Astrocyte of the cerebellum (primary cell): ENCODE results near the gene AKR1A1.

Source experiments
- DNase-seq: peaks from one replicate; pipeline ENCODE4 v3.0.0-alpha.2; 2011; ENCODE audit warnings: low read depth
- H3K4me3 ChIP-seq: 2 replicates; pipeline ENCODE4 v1.5.1; 2011; ENCODE audit warnings: mild to moderate bottlenecking, low read depth, low read length, moderate library complexity
- in situ Hi-C: cut with HindIII; loops from 2 replicates; pipeline ENCODE4 v1.10.0; 2017; ENCODE audit warnings: low sequenced_read_pairs
- TF ChIP-seq, protein P1 (sequence below): IDR thresholded peaks from 2 replicates; pipeline ENCODE4 v1.5.1; 2012; ENCODE audit warnings: low read length, low read depth, moderate library complexity, mild to moderate bottlenecking; ENCODE audit errors: missing control alignments

Gene AKR1A1

DNA sequence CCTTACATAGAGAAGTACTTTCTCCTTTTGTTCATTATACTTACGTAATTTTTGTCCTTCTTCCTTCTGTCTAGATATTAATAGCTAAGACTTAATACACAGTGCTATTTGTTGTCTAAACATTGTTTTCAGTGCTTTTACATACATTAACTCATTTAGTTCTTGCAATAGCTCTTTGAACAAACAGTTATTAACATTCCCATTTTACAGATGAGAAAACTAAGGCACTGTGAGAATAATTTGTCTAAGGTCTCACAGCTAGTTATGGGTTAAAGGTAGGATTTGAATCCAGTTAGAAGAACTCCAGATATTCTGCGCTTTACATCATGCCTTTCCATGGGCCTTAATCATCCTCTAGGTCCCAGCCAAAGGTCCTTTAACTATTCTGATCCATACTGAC is 53.6 kb downstream of the AKR1A1 start:
- in situ Hi-C loops, result no loop called here
- TF ChIP-seq, protein P1, sequence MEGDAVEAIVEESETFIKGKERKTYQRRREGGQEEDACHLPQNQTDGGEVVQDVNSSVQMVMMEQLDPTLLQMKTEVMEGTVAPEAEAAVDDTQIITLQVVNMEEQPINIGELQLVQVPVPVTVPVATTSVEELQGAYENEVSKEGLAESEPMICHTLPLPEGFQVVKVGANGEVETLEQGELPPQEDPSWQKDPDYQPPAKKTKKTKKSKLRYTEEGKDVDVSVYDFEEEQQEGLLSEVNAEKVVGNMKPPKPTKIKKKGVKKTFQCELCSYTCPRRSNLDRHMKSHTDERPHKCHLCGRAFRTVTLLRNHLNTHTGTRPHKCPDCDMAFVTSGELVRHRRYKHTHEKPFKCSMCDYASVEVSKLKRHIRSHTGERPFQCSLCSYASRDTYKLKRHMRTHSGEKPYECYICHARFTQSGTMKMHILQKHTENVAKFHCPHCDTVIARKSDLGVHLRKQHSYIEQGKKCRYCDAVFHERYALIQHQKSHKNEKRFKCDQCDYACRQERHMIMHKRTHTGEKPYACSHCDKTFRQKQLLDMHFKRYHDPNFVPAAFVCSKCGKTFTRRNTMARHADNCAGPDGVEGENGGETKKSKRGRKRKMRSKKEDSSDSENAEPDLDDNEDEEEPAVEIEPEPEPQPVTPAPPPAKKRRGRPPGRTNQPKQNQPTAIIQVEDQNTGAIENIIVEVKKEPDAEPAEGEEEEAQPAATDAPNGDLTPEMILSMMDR, result no peak
- no peak overlapping the region for H3K4me3 ChIP-seq
- DNase-seq, result no peak

DNA sequence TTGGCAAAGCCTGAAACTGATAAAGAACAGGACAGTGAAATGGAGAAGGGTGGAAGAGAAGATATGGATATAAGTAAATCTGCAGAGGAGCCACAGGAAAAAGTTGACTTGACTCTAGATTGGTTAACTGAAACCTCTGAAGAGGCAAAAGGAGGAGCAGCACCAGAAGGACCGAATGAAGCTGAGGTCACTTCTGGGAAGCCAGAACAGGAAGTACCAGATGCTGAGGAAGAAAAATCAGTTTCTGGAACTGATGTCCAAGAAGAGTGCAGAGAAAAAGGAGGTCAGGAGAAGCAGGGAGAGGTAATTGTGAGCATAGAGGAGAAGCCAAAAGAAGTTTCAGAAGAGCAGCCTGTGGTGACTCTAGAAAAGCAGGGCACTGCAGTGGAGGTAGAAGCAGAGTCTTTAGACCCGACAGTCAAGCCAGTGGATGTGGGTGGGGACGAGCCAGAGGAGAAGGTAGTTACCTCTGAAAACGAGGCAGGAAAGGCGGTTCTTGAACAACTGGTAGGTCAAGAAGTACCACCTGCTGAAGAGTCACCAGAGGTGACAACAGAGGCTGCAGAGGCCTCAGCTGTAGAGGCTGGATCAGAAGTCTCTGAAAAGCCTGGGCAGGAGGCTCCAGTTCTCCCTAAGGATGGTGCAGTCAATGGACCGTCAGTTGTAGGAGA is 56.9 kb downstream of the AKR1A1 start:
- H3K4me3 ChIP-seq, result no peak overlapping the region

DNA sequence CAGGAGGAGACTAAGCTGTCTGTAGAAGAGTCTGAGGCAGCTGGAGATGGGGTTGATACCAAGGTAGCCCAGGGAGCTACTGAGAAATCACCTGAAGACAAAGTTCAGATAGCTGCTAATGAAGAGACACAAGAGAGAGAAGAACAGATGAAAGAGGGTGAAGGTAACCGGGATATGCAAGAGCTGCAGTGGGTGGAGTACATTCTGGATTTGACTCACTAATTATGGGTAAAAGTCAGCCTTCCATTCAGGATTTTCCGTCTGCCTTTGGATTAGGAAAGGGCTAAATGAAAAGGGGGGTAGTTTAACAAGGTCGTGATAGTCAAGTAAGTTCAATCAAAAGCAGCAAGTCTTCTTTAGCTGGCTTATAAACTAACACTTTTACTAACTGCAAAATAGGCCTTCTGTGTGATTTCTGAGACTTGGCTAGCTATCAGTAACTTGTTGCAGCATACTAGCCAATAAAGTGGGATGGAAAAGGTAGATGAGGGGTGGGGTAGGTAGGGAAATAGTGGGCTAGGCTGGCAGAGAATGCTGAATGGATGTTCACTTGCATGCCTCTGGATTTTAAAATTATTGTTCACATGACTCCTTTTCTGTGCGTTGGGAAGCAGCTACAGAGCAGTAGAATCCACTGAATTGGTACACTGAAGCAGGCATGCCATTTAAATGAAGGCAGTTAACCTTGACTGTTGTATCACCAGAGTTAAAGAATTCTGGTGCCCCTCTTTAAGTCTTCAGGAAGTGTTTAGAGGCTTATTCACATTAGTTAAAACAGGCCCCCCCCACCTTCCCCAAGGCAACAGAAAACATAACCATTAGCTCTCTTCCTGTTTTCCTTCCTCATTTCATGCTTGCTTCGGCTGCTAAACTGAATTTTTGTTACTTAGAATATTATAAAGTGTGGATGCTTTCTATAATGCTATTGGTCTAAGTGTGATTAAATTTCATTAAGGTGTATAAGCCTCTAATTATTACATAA is 57.8 kb downstream of the AKR1A1 start:
- in situ Hi-C loops, result no loop called here
- DNase-seq, result no peak
- H3K4me3 ChIP-seq, result no peak overlapping the region
- TF ChIP-seq, protein P1, result no peak

More for the DNA sequence above, 56.9 kb downstream of the AKR1A1 start:
- TF ChIP-seq, protein P1, result no peak
- in situ Hi-C loops, result no loop called here
- no peak for DNase-seq

DNA sequence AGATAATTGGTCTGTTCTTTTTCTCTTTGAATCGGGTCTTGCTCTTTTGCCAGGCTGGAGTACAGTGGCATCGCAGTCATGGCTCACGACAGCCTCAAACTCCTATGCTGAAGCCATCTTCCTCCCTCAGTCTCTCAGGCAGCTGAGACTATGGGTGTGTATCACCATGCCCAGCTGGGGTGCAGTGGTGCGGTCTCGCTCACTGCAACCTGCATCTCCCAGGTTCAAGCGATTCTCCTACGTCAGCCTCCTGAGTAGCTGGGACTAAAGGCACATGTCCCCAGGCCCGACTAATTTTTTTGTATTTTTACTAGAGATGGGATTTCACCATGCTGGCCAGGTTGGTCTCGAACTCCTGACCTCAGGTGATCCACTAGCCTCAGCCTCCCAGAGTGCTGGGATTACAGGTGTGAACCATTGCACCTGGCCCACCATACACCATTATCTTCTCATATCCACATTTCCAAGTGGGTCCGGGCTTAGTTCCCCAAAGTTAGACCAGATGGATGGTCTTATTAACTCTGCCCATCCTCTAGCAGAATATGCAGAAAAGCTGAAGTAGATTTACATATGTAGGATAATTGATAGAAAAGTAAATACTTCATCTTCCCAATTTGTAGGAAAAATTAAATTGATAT is 60.1 kb downstream of the AKR1A1 start:
- H3K4me3 ChIP-seq, result no peak overlapping the region
- TF ChIP-seq, protein P1, result no peak
- in situ Hi-C loops, result no loop called here
- DNase-seq, result no peak

DNA sequence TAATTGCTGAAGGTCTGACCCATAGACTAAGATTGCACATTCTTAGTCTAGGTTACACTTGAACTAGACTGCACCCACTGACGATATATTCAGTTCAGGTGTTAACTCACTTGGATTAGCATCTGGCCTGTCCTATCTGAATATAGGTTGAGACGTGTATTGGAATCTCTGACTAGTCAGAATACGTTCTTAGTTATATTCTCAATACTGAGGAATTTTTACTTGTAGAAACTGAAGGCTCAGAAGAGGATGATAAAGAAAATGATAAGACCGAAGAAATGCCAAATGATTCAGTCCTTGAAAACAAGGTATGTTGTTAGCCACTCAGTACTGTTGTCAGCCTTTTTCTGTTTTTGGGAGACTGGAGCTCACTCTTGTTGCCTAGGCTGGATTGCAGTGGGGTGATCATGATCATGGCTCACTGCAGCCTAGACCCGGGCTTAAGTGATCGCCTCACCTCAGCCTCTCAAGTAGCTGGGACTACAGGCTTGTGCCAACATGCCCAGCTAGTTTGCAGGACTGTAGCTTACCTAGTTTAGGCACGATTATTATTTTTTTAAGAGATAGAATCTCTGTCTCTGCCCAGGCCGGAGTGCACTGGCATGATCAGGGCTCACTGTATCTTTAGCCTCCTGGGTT is 62.4 kb downstream of the AKR1A1 start:
- no peak for DNase-seq
- H3K4me3 ChIP-seq, result no peak overlapping the region
- TF ChIP-seq, protein P1, result no peak
- in situ Hi-C loops, result no loop called here

DNA sequence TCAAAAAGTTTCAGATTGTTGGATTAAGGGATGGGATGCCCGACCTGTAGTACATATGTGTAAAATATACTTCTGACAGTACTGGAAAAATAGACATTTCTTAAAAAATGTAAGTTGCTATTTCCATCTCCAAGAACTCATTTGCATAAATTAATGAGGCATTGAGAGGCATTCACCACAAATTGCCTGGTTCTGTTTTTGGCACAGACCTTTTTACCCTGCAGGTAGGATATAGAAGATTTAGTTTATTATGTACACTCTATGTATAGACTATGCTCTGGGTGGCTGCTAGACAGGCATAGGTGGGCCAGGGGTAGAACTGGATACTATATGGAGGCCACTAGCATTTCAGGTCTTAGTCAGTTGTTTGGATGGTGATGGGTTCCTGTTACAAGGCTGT is 65.3 kb downstream of the AKR1A1 start:
- in situ Hi-C loops, result no loop called here
- DNase-seq, result no peak
- TF ChIP-seq, protein P1, result no peak

More for the DNA sequence above, 65.3 kb downstream of the AKR1A1 start:
- H3K4me3 ChIP-seq, result no peak overlapping the region
